GM12875 (cell line): Measurements from ENCODE around the gene RAB1B.

Experiments
- H3K4me3 ChIP-seq: one replicate; pipeline ENCODE4 v1.5.1; 2011; ENCODE audit warnings: low read depth, low read length, control low read depth
- TF ChIP-seq, protein P1 (sequence below): IDR thresholded peaks from 2 replicates; pipeline ENCODE4 v1.5.1; 2011; ENCODE audit warnings: low read depth, mild to moderate bottlenecking, control low read depth, inconsistent platforms, low read length, moderate library complexity, borderline replicate concordance; ENCODE audit not compliant: insufficient read depth

Gene RAB1B

DNA sequence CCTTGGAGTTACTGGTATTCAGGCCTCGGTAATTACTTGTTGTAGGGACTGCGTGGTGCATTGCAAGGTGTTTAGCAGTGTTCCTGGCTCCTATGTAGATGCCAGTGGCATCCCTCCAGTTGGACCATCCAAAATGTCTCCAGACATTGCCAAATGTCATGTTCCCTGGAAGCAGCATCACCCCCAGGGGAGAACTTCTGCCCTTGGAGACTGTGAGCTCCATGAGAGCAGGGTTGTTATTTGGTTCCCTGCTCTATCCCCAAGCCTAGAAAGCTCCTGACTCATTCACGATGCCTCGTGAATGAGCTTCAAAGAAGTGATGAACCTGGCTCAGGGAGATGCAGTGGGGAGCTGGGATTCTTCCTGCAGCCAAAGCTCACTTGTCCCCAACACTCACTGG is 53.2 kb downstream of the RAB1B start:
- TF ChIP-seq, protein P1, sequence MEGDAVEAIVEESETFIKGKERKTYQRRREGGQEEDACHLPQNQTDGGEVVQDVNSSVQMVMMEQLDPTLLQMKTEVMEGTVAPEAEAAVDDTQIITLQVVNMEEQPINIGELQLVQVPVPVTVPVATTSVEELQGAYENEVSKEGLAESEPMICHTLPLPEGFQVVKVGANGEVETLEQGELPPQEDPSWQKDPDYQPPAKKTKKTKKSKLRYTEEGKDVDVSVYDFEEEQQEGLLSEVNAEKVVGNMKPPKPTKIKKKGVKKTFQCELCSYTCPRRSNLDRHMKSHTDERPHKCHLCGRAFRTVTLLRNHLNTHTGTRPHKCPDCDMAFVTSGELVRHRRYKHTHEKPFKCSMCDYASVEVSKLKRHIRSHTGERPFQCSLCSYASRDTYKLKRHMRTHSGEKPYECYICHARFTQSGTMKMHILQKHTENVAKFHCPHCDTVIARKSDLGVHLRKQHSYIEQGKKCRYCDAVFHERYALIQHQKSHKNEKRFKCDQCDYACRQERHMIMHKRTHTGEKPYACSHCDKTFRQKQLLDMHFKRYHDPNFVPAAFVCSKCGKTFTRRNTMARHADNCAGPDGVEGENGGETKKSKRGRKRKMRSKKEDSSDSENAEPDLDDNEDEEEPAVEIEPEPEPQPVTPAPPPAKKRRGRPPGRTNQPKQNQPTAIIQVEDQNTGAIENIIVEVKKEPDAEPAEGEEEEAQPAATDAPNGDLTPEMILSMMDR: no peak

GRCh38 chr11:66322732-66323427 is 54.4 kb downstream of the RAB1B start:
- H3K4me3 ChIP-seq: no peak overlapping the region
- TF ChIP-seq, protein P1: no peak

More for the DNA sequence above, 53.2 kb downstream of the RAB1B start:
- no peak overlapping the region for H3K4me3 ChIP-seq

DNA sequence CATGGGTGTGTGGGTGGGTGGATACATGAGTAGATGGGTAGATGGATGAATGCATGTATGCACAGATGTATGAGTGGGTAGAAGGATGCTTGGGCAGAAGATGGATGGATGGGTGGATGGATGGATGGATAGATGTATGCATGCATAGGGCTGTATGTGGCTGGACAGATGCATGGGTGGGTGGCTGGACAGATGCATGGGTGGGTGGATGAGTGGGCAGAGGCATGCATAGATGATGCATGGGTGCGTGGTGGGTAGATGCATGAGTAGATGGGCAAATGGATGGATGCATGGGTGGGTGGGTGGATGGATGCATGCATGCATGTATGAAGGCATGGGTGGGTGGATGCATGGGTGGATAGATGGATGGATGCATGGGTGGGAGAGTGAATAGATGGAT is 55.2 kb downstream of the RAB1B start:
- TF ChIP-seq, protein P1: no peak

DNA sequence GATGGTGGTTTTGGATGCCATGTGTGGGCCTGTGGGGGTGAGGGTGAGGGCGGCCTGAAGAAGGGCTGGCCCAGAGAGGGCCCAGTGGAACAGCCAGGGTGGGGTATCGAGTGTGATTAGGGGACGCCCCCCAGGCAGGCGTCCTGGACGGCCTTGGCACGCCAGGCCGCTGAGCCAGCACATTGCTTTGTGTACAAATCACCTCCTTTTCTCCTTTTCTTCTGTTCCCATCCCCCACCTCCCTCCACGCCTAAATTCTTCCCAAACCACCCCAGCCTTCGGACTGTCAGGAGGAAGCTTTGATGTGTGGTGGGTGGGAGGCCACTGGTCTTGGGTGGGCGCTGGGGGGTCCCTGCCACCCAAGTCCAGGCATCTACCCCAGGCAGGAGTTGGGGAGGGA is 56.2 kb downstream of the RAB1B start:
- TF ChIP-seq, protein P1: no peak
- no peak overlapping the region for H3K4me3 ChIP-seq

More for the DNA sequence above, 55.2 kb downstream of the RAB1B start:
- H3K4me3 ChIP-seq: no peak overlapping the region

- no peak overlapping the region for H3K4me3 ChIP-seq
- TF ChIP-seq, protein P1: no peak
These were observed 56.8 kb downstream of the RAB1B start for GRCh38 chr11:66325263-66325671.

DNA sequence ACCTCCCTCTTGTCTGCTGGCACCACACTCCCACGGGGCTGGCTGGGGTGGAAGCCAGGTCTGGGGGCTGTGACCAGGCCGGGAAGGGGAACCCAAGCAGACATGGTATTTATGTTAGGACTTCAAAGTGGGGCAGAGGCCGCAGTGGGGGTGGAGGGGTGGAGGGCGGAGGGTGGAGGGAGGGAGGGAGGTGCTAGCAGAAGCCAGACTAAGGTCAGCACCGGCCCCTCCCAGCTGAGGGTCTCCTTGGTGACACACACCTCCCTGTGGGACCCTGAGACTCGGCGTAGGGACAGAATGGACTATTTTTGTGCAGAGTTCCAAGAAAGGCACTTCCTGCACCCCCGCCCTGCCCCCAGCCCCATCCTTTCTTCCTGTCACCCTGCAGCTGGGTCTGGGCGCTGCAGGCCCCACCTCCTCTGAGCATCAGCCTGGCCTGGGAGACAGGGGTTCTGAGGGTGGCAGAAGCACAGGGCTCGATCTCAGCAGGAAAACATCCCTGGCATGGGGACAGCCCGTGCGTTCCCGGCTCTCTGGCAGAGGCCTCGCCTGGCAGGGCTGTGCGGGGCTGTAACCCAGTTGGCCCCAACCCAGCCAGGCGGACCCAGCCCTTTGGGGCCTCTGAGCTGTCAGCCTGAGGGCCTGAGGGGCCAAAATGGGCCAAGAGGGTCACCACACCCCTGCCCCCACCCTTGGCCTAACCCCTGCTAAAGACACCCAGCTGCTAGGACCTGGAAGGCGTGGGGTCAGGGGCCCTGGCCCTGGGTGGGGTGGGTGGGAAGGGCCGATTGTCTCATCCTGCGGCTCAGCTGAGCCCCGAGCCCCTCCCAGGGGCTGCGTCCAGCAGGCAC is 58.0 kb downstream of the RAB1B start:
- TF ChIP-seq, protein P1: no peak
- H3K4me3 ChIP-seq: no peak overlapping the region
